Right lobe of liver (tissue), 6 donors: ENCODE measurements around the gene IFT88. TPM values are rescaled to one million over a fixed set of nuclear protein-coding genes. Genes with fewer than 3 reads are reported as not detected.
A peak's percentile ranks its signal among the peaks of the same experiment; 100 is the strongest.

Experiments
- ATAC-seq, 4 donors: fragments of 200-7000 bp; cut with Tn5 transposase; one replicate each; pipeline ENCODE4 v1.9.1; 2020; ENCODE audit warnings: mild to moderate bottlenecking in 4 of 4, moderate library complexity in 4 of 4
- DNase-seq, 3 donors: peaks; one replicate each; pipeline ENCODE4 v3.0.0-alpha.2; 2020
- H3K27ac ChIP-seq, 3 donors: fragments of 200-600 bp; one replicate each; pipeline ENCODE4 v1.8.0; 2022
- H3K27me3 ChIP-seq, 2 donors: fragments of 200-600 bp; one replicate each; pipeline ENCODE4 v1.8.0; 2022
- H3K36me3 ChIP-seq, 4 donors: fragments of 200-600 bp; sonication (generic) in 1 of 4; one replicate each; pipeline versions ENCODE4 v1.5.1 to v1.8.0; 2017 to 2022; ENCODE audit warnings: control low read depth in 1 of 4
- H3K4me1 ChIP-seq, 4 donors: fragments of 200-600 bp; sonication (generic) in 1 of 4; one replicate each; pipeline versions ENCODE4 v1.5.1 to v1.8.0; 2017 to 2022; ENCODE audit warnings: control low read depth in 1 of 4
- H3K4me3 ChIP-seq, 3 donors: fragments of 200-600 bp; one replicate each; pipeline ENCODE4 v1.8.0; 2022
- H3K9me3 ChIP-seq, 4 donors: fragments of 200-600 bp; sonication (generic) in 1 of 4; one replicate each; pipeline versions ENCODE4 v1.5.1 to v1.8.0; 2017 to 2022; ENCODE audit warnings: control low read depth in 1 of 4
- CTCF ChIP-seq, 4 donors: fragments of 200-600 bp in 3 of 4; fragments of 450-650 bp in 1 of 4; IDR thresholded peaks; one replicate each; pipeline versions ENCODE4 v1.5.1 to v1.8.0; 2016 to 2022; ENCODE audit warnings: antibody characterized with exemption in 4 of 4, mild to moderate bottlenecking in 2 of 4
- POLR2A ChIP-seq: fragments of 450-650 bp; IDR thresholded peaks from one replicate; pipeline ENCODE4 v1.6.1; 2017; ENCODE audit warnings: antibody characterized with exemption, mild to moderate bottlenecking
- WGBS: methylation state at CpG from one replicate; pipeline ENCODE4 v1.1.6; 2018; ENCODE audit warnings: low coverage, low lambda C conversion rate; ENCODE audit not compliant: insufficient coverage; ENCODE audit errors: missing lambda C conversion rate; 5-methylcytosine and 5-hydroxymethylcytosine counted together
- intact Hi-C, 2 donors: fragments of 100-400 bp; cut with DNase I; formaldehyde crosslinking; loops; one replicate each; pipeline versions ENCODE4 v1.11.2 to v1.14.1; 2022
- total RNA-seq, 6 experiments: library from RNA; depleted of rRNA in 2 of 6; stranded (reverse); fragments of >200 nt in 2 of 6; fragmentation: NEBNext Ultra II Directional in 3 of 6; extraction: Animal tissue kit (Norgen Biotek cat#: 25700) in 3 of 6; gene quantifications; one replicate each; pipeline versions ENCODE4 v1.1.0 to v1.2.4, GENCODE V29; 2016 to 2023
- donor health status: DM: no; HTN: yes; CAD: no.
- donor health status: DM: no; HTN: no; CAD: no.
- donor health status: DM: no; HTN: no; CAD: no.
- donor health status: DM: no; HTN: yes; CAD: no.
- donor health status: DM: no; HTN: yes; CAD: no.

Gene IFT88
- total RNA-seq, 6 experiments from 2014 or later: 7.9 to 17.6 (median 11.8) TPM

GRCh38 chr13:20715330-20715712 is 148.4 kb downstream of the IFT88 start:
- Histone ChIP-seq H3K9me3 (no peaks in the 10 kb centered on the region), H3K4me1 (peaks cover 0 to 19% (median 0%) of the 10 kb centered on the region in 4 donors), H3K27ac (no peak overlapping the region), H3K27me3 (no peaks in the 10 kb centered on the region), H3K4me3 (no peak overlapping the region), H3K36me3 (no peaks in the 10 kb centered on the region)
- peak in 2 of 4 donors; percentile 51 to 58 for ATAC-seq
- TF ChIP-seq POLR2A (no peak), CTCF (IDR thresholded peaks at IDR 0.05) (no peak)
- no peak for DNase-seq
- intact Hi-C loops: loop anchor here (10.0 kb wide), 3 partner anchors 99 to 209 kb away; no protein-coding TSS in a partner anchor
- 52% methylated on average over 5 of the region's 6 CpGs for WGBS

- H3K36me3 ChIP-seq: no peaks in the 10 kb centered on the region
- intact Hi-C loops: loop anchor here (10.0 kb wide), 3 partner anchors 98 to 208 kb away; no protein-coding TSS in a partner anchor
- H3K4me3 ChIP-seq: no peak overlapping the region
- H3K9me3 ChIP-seq: no peaks in the 10 kb centered on the region
- WGBS: 91% methylated on average over 7 of the region's 15 CpGs
- H3K27ac ChIP-seq: no peak overlapping the region
- DNase-seq: no peak
- H3K4me1 ChIP-seq: peaks cover 0 to 25% (median 3%) of the 10 kb centered on the region in 4 donors
- H3K27me3 ChIP-seq: peaks cover 0 to 10% of the 10 kb centered on the region in 2 donors
- ATAC-seq: no peak
- TF ChIP-seq CTCF (IDR thresholded peaks at IDR 0.05) (no peak), POLR2A (no peak)
Measured at GRCh38 chr13:20716951-20717350, 150.0 kb downstream of the IFT88 start.

- ATAC-seq (no peak), DNase-seq (no peak)
- Histone ChIP-seq H3K9me3 (no peaks in the 10 kb centered on the region), H3K27me3 (peaks cover 0 to 12% of the 10 kb centered on the region in 2 donors), H3K4me3 (no peak overlapping the region), H3K36me3 (no peaks in the 10 kb centered on the region), H3K4me1 (peaks cover 0 to 20% (median 4%) of the 10 kb centered on the region in 4 donors), H3K27ac (no peak overlapping the region)
- intact Hi-C loops: loop anchor here (10.0 kb wide), 3 partner anchors 97 to 207 kb away; no protein-coding TSS in a partner anchor
- 90% methylated on average over 21 of the region's 44 CpGs for WGBS
- TF ChIP-seq POLR2A (no peak), CTCF (IDR thresholded peaks at IDR 0.05) (no peak)
Measured at GRCh38 chr13:20717581-20718542, 150.9 kb downstream of the IFT88 start.

- TF ChIP-seq POLR2A (no peak), CTCF (IDR thresholded peaks at IDR 0.05) (no peak)
- H3K27me3 ChIP-seq: peaks cover 0 to 12% of the 10 kb centered on the region in 2 donors
- DNase-seq (no peak), ATAC-seq (no peak)
- intact Hi-C loops: loop anchor here (10.0 kb wide), 3 partner anchors 96 to 206 kb away; no protein-coding TSS in a partner anchor
- peaks cover 0 to 19% (median 4%) of the 10 kb centered on the region in 4 donors for H3K4me1 ChIP-seq
- no peak overlapping the region for H3K4me3 ChIP-seq
- H3K27ac ChIP-seq: no peak overlapping the region
- H3K36me3 ChIP-seq: no peaks in the 10 kb centered on the region
- H3K9me3 ChIP-seq: no peaks in the 10 kb centered on the region
- WGBS: 84% methylated on average over 11 of the region's 12 CpGs
Measured at GRCh38 chr13:20718958-20719566, 152.1 kb downstream of the IFT88 start.
